GM19467 (cell line): ENCODE results near the gene TCERG1L.

ENCODE experiments used
- ATAC-seq: cut with Tn5 transposase; IDR thresholded peaks from one replicate; pipeline ENCODE4 v1.9.1; 2021; ENCODE audit warnings: mild to moderate bottlenecking, moderate library complexity; ENCODE audit not compliant: unreplicated experiment

The TCERG1L gene

DNA sequence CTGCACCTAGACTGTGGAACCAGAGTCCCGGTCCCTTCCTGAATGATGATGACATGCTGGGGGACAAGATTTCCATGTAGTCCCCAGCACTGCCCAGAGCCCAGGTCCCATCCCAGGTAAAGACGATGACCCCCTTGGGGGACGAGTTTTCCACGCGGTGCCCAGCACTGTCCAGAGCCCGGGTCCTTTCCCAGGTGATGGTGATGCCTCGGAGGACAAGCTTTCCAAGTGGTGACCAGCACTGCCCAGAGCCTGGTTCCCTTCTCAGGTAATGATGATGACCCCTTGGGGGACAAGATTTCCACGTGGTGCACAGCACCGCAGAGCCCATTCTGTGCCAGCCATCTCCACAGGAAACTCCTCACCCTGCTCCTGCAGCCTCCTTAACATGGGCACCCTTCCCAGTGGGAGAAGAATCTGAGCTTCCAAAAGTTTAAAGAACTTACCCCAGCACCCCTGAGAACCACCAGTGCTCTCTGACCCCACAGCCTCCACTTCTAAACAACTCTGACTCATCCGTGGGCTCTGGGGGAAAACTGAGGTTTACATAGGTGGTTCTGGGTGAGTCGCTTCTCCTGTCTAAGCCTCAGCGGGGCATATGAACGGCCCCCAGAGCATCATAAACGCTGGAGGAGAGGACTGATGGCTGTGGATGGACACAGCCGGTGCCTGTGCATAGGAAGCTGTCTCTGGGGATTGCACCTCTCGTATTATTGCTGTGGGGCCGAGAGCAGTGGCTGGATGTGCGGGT, 233.2 kb downstream of the TCERG1L start:
- ATAC-seq, result no peak

DNA sequence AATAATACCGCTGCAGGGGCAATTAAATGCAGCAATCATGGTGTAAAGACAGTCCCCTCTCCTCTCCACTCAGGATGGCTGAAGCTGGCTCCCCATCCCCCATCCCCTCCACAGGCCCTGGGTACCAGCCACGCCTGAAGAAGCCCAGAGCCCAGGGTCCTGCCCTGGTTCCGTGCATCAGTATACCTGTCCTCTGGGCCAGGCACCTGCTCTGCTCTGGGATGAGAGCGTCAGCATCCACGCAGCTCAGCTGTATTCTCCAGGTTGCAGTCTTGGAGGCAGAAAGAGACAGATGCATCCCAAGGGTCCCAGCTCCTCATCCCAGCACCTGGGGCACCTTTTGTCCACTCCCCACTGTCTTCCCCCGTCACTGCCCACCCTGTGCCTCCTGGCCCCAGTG, 233.8 kb downstream of the TCERG1L start:
- ATAC-seq, result no peak

- ATAC-seq, result no peak
Measured at GRCh38 chr10:131077031-131077430, 234.5 kb downstream of the TCERG1L start.

GRCh38 chr10:131076356-131076755, 235.2 kb downstream of the TCERG1L start:
- ATAC-seq, result no peak

DNA sequence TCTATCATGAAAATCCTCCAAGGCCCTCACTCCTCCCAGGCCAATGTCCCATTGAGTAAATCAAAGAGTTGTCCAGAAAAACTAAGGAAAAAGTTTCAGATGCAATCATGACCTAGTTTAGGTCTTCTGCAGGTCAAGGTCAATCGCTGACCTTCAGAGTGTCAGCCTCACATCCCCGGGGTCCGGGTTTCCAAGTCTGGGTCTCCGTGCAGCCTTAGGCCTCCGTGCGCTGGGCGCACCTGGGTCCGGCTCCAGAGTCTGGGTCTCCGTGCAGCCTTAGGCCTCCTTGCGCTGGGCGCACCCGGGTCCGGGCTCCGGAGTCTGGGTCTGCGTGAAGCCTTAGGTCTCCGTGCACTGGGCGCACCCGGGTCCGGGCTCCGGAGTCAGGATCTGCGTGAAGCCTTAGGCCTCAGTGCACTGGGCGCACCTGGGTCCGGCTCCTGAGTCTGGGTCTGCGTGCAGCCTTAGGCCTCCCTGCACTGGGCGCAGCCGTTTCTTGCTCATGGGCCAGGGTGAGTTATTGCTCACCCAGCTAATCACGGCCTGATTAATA, 236.2 kb downstream of the TCERG1L start:
- ATAC-seq, result no peak

DNA sequence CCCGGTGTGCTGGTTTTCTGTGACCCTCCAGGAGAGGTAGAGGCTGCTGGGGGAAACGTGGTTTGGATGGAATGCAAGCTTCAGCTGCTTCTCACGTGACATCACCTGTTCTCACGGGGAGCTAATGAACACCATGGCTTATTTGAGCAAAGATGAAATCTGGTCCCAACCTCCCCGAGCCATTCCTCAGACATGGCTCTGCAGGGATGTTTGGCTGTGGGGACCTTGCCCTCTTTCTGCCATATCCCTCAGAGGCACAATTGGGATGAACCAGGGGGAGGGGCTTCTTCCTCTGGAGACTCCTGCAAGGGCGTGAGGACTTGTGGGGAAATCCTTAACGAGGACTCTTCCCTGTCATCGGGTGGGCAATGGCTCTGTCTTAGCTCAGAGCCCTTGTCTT, 236.8 kb downstream of the TCERG1L start:
- no peak for ATAC-seq

- ATAC-seq, result no peak
Measured at GRCh38 chr10:131073469-131074035, 238.0 kb downstream of the TCERG1L start.

DNA sequence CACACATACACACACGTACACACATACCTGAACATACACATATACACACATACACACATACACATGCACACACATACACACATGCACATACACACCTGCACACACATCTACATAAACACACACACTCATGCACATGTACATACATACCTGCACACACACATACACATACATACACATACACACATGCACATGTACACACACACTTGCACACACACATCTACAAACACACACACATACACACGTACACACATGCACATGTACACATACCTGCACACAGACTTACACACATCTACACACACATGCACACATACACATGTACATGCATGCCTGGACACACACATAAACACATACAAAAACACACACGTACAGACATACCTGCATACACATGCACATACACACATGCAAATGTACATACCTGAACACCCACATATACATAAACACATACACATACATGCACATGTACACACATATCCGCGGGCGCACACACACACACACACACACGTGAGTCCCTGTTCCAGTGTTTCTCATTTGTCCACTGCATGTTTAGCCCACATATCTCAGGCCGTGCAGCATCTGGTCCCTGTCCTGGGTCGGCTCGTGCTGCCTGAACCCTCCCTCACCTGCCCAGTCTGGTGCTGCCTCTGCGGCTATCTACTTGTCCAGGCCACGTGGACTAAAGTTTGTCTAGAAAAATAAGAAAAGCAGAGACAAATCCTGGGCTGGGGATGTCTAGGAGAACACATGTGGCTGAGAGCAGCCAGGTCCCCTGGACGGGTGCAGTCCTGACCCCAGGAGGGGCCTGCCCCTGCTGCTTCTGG, 238.7 kb downstream of the TCERG1L start:
- no peak for ATAC-seq

GRCh38 chr10:131071721-131072120, 239.8 kb downstream of the TCERG1L start:
- no peak for ATAC-seq

DNA sequence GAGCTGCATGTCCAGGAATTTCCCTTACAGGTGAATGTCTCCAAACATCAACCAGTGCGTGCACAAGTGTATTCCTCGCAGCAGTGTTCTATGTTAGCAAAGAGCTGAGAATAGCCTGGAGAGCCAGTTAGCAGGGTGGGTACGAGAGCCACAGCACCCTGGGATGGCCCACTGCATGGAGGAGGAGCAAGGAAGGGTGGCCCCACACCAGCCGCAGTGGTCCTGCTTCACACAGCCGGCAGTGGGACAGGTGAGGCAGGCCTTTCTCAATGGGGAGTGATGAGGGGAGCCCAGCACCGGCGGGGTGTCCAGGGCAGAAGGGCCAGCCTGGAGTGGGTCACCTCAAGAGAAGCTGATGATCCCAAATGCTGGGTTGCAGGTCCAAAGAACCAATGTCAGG, 240.7 kb downstream of the TCERG1L start:
- no peak for ATAC-seq

DNA sequence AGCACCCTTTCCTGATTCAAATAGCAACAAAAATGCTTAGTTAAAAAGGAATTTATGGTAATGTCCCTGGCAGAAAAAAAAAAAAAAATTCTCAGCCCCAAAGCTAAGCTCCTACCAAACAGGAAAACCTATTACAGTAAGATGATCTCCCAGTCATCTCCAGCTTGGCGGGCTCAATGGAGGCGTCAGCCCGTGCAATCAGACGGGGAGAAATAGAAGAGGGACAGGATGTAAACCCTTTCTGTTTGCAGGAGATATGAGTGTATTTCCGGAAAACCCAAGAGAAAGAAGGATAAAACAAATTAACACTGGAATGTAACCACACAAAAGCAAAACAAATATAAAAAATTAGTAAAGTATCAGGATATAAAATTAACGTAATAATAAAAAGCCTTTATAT, 242.8 kb downstream of the TCERG1L start:
- ATAC-seq, result no peak

DNA sequence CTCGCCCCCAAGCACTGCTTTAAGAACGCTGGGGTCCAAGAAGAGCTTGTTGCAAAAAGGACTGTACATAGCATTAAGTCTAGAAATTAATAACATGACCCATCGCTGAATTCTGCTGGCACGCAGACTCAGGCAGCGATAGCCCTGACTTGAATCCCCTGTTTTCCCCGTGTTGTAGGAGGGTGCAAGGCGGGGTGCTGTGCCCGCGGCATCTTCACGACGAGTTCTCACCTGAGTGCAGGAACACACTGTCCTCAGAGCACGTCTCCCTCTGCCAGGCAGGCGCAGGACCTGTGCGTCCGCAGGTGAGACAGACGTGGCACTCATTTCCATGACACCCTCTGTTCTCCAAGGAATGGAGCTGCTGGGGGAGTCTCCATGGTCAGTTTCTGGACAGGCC, 243.2 kb downstream of the TCERG1L start:
- ATAC-seq, result no peak

GRCh38 chr10:131067690-131068089, 243.8 kb downstream of the TCERG1L start:
- no peak for ATAC-seq

GRCh38 chr10:131065673-131066305, 245.7 kb downstream of the TCERG1L start:
- ATAC-seq, result no peak

- no peak for ATAC-seq
Measured at GRCh38 chr10:131063311-131063710, 248.2 kb downstream of the TCERG1L start.

DNA sequence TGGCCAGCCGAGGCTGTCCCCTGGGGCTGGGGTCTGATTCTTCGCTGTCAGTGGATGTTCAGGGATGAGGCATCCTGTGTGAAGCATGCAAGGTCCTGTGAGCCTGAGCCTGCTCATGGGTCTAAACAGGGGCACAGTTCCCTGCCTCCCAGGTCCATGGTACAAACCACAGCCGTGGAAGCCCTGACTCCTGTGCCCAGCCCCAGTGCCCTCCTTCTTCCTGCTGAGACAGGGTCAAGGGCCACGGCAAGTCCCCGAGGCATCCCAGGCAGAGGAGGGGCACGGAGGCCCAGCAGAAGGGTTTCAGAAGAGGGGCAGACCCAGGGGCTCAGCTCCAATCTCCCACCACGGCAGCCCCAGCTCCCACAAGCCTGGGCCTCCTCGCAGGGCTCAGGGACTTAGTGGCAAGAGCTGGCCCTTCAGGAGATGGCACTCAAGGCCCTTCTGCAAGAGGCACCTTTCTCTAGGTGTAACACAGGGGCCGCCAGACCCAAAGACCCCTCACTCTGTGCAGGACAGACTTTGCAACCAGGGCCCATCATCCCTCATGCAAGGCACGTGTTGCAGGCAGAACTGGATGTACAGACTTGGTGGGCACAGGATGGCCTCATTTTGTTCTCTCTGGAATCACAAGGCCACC, 248.8 kb downstream of the TCERG1L start:
- no peak for ATAC-seq

GRCh38 chr10:131061216-131061615, 250.3 kb downstream of the TCERG1L start:
- no peak for ATAC-seq

- no peak for ATAC-seq
Measured at GRCh38 chr10:131059881-131060280, 251.6 kb downstream of the TCERG1L start.

DNA sequence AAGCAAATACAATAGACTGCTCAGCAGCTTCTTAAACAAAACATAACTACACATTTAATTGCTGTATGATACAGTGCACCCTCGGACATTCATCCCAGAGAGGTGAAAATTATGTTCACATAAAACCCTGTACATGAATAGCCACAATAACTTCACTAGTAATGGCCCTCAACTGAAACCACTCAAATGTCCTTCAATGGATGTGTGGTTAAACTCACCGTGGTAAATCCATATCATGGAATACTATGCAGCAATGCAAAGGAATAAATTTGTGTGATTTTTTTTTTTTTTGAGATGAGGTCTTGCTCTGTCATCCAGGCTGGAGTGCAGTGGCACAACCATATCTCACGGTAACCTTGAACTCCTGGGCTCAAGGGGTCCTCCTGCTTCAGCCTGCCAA, 252.7 kb downstream of the TCERG1L start:
- ATAC-seq, result no peak

DNA sequence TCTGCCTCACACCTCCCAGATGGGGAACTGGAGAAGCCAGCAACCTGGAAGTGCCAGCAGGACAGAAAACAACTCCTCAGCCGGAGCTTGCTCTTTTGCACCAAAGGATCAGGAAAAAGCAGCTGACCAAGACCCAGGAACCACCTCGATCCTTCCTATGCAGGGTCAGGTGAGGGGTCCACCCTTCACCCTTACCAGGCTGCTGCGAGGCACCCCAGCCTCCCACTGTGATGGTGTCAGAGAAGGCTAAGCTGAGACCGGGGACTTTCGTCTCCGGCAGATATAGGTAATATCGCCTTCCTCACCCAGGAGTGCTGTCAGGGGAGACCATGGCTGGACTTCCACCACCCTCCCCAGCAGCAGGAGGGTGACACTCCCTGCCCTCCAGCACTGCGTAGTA, 254.7 kb downstream of the TCERG1L start:
- ATAC-seq, result no peak

- no peak for ATAC-seq
Measured at GRCh38 chr10:131056091-131056579, 255.4 kb downstream of the TCERG1L start.
